ENCODE results near the gene PIBF1. TPM values are rescaled to one million over a fixed set of nuclear protein-coding genes. Genes with fewer than 3 reads are reported as not detected.
A peak's percentile ranks its signal among the peaks of the same experiment; 100 is the strongest.
"Not testable (repeated sequence)": the region's sequence is repeated elsewhere in the genome, so short reads cannot be mapped to it uniquely, and the experiment has no call there.

The PIBF1 gene
- total and polyA plus RNA-seq, 12 donors, result 3.9 to 24.7 (median 16.5) TPM

DNA sequence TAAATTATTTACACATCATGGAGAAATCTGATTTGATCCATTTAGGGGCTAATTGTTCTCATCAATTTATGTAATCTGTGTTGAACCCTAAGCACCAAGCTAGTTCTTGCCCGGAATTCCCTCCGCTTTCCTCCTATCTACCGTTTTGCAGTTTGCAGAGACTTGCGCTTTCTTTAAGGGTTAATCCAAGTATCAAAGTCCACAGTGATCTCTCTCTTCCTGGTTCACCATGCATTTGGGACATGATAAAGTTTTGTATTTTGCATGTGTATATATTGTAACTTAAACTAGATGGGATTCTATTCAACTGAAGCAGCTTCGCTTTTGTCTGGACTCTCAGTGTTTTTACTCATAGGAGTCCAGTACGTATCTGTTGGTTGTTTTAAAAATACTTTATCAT, 263.1 kb downstream of the PIBF1 start:
- H3K36me3 ChIP-seq (replicated peaks in 1 of 2), result no peaks in the 10 kb centered on the region
- DNase-seq, result no peak
- 91 to 96% (median 93%) methylated on average over 6 of the region's 6 CpGs for WGBS, 4 donors
- no peak overlapping the region for H3K4me3 ChIP-seq
- no peaks in the 10 kb centered on the region for H3K4me1 ChIP-seq (replicated peaks in 1 of 2)
- H3K9me3 ChIP-seq (replicated peaks in 1 of 3), result no peaks in the 10 kb centered on the region
- no peak overlapping the region for H3K27ac ChIP-seq
- TF ChIP-seq, protein P1, sequence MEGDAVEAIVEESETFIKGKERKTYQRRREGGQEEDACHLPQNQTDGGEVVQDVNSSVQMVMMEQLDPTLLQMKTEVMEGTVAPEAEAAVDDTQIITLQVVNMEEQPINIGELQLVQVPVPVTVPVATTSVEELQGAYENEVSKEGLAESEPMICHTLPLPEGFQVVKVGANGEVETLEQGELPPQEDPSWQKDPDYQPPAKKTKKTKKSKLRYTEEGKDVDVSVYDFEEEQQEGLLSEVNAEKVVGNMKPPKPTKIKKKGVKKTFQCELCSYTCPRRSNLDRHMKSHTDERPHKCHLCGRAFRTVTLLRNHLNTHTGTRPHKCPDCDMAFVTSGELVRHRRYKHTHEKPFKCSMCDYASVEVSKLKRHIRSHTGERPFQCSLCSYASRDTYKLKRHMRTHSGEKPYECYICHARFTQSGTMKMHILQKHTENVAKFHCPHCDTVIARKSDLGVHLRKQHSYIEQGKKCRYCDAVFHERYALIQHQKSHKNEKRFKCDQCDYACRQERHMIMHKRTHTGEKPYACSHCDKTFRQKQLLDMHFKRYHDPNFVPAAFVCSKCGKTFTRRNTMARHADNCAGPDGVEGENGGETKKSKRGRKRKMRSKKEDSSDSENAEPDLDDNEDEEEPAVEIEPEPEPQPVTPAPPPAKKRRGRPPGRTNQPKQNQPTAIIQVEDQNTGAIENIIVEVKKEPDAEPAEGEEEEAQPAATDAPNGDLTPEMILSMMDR (IDR thresholded peaks at IDR 0.05), result no peak
- no peak for TF ChIP-seq POLR2A (IDR thresholded peaks at IDR 0.05)
- no peaks in the 10 kb centered on the region for H3K27me3 ChIP-seq
- intact Hi-C loops (cut with DNase I), result no loop called here

- H3K4me3 ChIP-seq; H3K36me3 ChIP-seq (replicated peaks in 1 of 2); H3K4me1 ChIP-seq (replicated peaks in 1 of 2); H3K27ac ChIP-seq; intact Hi-C loops (cut with DNase I); DNase-seq; H3K27me3 ChIP-seq; H3K9me3 ChIP-seq (replicated peaks in 1 of 3): not testable (repeated sequence)
- 74 to 93% (median 78%) methylated on average over 2 of the region's 2 CpGs for WGBS, 4 donors
These were observed 266.7 kb downstream of the PIBF1 start for GRCh38 chr13:73048615-73049014.

GRCh38 chr13:73054712-73055111, 272.8 kb downstream of the PIBF1 start:
- Histone ChIP-seq H3K4me1 (replicated peaks in 1 of 2) (peaks cover 0 to 5% of the 10 kb centered on the region in 2 donors), H3K36me3 (replicated peaks in 1 of 2) (no peaks in the 10 kb centered on the region), H3K9me3 (replicated peaks in 1 of 3) (no peaks in the 10 kb centered on the region), H3K27ac (no peak overlapping the region), H3K27me3 (peaks cover 19% of the 10 kb centered on the region), H3K4me3 (no peak overlapping the region)
- no peak for DNase-seq
- intact Hi-C loops (cut with DNase I), result no loop called here
- 58 to 67% (median 63%) methylated on average over 5 of the region's 5 CpGs for WGBS, 4 donors
- TF ChIP-seq, protein P1 (IDR thresholded peaks at IDR 0.05), result no peak
- no peak for TF ChIP-seq POLR2A (IDR thresholded peaks at IDR 0.05)

- Histone ChIP-seq H3K36me3 (replicated peaks in 1 of 2) (no peaks in the 10 kb centered on the region), H3K4me1 (replicated peaks in 1 of 2) (peaks cover 0 to 5% of the 10 kb centered on the region in 2 donors), H3K4me3 (no peak overlapping the region), H3K27ac (peak overlapping the region in 1 of 5 donors; percentile 15), H3K9me3 (replicated peaks in 1 of 3) (no peaks in the 10 kb centered on the region), H3K27me3 (peaks cover 19% of the 10 kb centered on the region)
- 68 to 75% (median 72%) methylated on average over 8 of the region's 8 CpGs for WGBS, 4 donors
- no peak for DNase-seq
- no peak for TF ChIP-seq POLR2A (IDR thresholded peaks at IDR 0.05)
- TF ChIP-seq, protein P1 (IDR thresholded peaks at IDR 0.05), result no peak
- intact Hi-C loops (cut with DNase I), result no loop called here
These were observed 274.1 kb downstream of the PIBF1 start for GRCh38 chr13:73055813-73056564.

DNA sequence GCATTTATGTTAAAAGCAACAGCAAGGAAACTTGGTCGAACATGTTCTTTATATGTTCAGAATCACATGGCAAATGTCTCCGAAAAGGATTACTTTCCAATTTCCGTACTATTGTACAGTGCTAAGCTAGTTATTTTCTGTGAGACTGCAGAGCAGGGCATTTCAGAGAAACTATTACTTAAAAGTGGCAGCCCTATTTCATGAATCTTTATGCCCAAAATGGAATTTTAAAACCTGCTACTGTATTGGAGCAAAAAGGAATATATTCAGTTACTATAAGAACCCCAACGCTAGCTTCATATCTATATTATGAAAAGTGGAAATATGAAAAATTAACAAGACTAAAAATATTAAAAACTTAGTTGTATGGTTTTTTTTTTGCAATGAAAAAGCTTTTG, 274.6 kb downstream of the PIBF1 start:
- no peak overlapping the region for H3K4me3 ChIP-seq
- no peaks in the 10 kb centered on the region for H3K9me3 ChIP-seq (replicated peaks in 1 of 3)
- intact Hi-C loops (cut with DNase I), result no loop called here
- no peak for TF ChIP-seq POLR2A (IDR thresholded peaks at IDR 0.05)
- TF ChIP-seq, protein P1 (IDR thresholded peaks at IDR 0.05), result no peak
- 82 to 86% (median 83%) methylated on average over 4 of the region's 4 CpGs for WGBS, 4 donors
- H3K27ac ChIP-seq, result no peak overlapping the region
- H3K36me3 ChIP-seq (replicated peaks in 1 of 2), result no peaks in the 10 kb centered on the region
- no peak for DNase-seq
- H3K4me1 ChIP-seq (replicated peaks in 1 of 2), result peaks cover 0 to 5% of the 10 kb centered on the region in 2 donors
- peaks cover 19% of the 10 kb centered on the region for H3K27me3 ChIP-seq

Measured in adrenal gland (tissue), 12 donors.